Activated T-cell treated with anti-CD3 and anti-CD28 coated beads, Interleukin-2, amount 50 U/mL, for 72 hours (primary cell): ENCODE measurements around the gene C12orf54. TPM values are rescaled to one million over a fixed set of nuclear protein-coding genes. Genes with fewer than 3 reads are reported as not detected.
"Not testable (repeated sequence)": the region's sequence is repeated elsewhere in the genome, so short reads cannot be mapped to it uniquely, and the experiment has no call there.

Experiments
- ATAC-seq, 2 donors: fragments of 150-1000 bp; cut with Tn5 transposase; replicated peaks in 1 of 2; 2 replicates each; pipeline ENCODE4 v1.10.0; 2021; ENCODE audit warnings: moderate library complexity in 2 of 2, mild to moderate bottlenecking in 1 of 2
- DNase-seq, 2 donors: peaks; one replicate each; pipeline ENCODE4 v3.0.0; 2021 to 2022; ENCODE audit warnings: mixed read lengths in 1 of 2
- H3K27ac Mint-ChIP-seq: one replicate; pipeline ENCODE4 v1.8.0; 2022; ENCODE audit warnings: mild to moderate bottlenecking, moderate library complexity, mixed read lengths
- H3K27me3 Mint-ChIP-seq: one replicate; pipeline ENCODE4 v1.8.0; 2022; ENCODE audit warnings: low read depth, mixed read lengths
- H3K36me3 Mint-ChIP-seq, 2 donors: one replicate each; pipeline ENCODE4 v1.8.0; 2022; ENCODE audit warnings: mixed read lengths in 2 of 2, mild to moderate bottlenecking in 1 of 2; ENCODE audit not compliant: insufficient read depth in 2 of 2
- H3K4me1 Mint-ChIP-seq: one replicate; pipeline ENCODE4 v1.8.0; 2022; ENCODE audit warnings: low read depth, mixed read lengths
- H3K4me3 Mint-ChIP-seq, 2 donors: one replicate each; pipeline ENCODE4 v1.8.0; 2022; ENCODE audit warnings: mild to moderate bottlenecking in 2 of 2, mixed read lengths in 2 of 2, moderate library complexity in 2 of 2
- H3K9me3 Mint-ChIP-seq, 2 donors: one replicate each; pipeline ENCODE4 v1.8.0; 2022; ENCODE audit warnings: mixed read lengths in 2 of 2
- total RNA-seq, 2 donors: library from RNA; stranded (reverse); gene quantifications; one replicate each; pipeline ENCODE4 v1.2.3, GENCODE V29; 2022

Gene C12orf54
- under 1 TPM in 1 of 2 donors, not detected in 1; 0.77 TPM for total RNA-seq

DNA sequence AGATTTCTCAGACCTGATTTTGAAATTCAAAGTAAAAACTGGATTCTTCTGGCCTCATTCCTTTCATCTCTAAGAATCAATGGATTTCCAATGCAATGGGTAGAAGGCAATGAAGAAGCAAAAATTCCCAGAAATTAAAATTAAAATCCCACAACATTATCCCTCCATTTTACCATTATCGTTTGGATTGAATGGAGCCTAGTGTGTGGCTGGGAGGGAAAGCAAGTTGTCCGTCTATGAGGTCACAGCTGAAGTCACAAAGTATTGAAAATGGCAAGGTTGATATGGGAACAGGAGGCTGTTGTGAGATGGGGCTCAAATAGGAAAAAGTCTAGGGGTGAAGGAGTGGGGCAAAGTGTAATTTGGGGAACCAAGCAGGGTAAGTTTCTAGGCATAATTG is at the start of gene C12orf54:
TSS of gene C12orf54 (plus strand) at position 301 of the 400 bp plus-strand sequence. CDS start 799 bp downstream, outside the sequence.
- DNase-seq = no peak
- peaks cover 0 to 2% of the 10 kb centered on the region in 2 donors for H3K36me3 Mint-ChIP-seq
- H3K27ac Mint-ChIP-seq = no peak within 1 kb of the TSS
- peaks cover 8% of the 10 kb centered on the region for H3K27me3 Mint-ChIP-seq
- no peaks in the 10 kb centered on the region for H3K9me3 Mint-ChIP-seq
- ATAC-seq = no peak
- no peaks in the 10 kb centered on the region for H3K4me1 Mint-ChIP-seq
- H3K4me3 Mint-ChIP-seq = no peak within 1 kb of the TSS

DNA sequence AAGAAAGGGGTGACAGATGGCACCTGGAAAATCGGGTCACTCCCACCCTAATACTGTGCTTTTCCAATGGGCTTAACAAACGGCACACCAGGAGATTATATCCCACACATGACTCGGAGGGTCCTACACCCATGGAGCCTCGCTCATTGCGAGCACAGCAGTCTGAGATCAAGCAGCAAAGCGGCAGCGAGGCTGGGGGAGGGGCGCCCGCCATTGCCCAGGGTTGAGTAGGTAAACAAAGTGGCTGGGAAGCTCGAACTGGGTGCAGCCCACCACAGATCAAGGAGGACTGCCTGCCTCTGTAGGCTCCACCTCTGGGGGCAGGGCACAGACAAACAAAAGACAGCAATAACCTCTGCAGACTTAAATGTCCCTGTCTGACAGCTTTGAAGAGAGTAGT is 48.3 kb upstream of the C12orf54 start:
- not testable (repeated sequence) for H3K9me3 Mint-ChIP-seq, H3K27ac Mint-ChIP-seq, H3K27me3 Mint-ChIP-seq, H3K36me3 Mint-ChIP-seq, ATAC-seq, H3K4me1 Mint-ChIP-seq, H3K4me3 Mint-ChIP-seq, DNase-seq

DNA sequence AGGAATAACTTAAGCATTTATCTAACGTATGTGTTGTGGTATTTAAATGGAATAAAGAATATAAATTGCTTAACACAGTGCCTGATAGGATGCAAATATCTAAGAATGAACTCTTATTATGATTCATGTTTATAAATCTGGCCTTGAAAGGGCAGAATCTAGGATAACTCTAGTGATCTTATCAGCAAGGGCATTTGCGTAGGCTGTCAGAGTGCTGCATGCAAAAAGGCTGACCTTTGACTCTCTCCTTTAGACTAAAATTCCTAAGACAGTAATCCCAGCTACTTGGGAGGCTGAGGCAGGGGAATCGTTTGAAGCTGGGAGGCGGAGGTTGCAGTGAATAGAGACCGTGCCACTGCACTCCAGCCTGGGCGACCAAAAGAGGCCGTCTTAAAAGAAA is 41.2 kb upstream of the C12orf54 start:
- no peak for ATAC-seq
- Mint-ChIP-seq H3K36me3 (no peaks in the 10 kb centered on the region), H3K27me3 (no peaks in the 10 kb centered on the region), H3K4me1 (peaks cover 6% of the 10 kb centered on the region), H3K27ac (no peak overlapping the region), H3K4me3 (no peak overlapping the region), H3K9me3 (no peaks in the 10 kb centered on the region)
- no peak for DNase-seq

DNA sequence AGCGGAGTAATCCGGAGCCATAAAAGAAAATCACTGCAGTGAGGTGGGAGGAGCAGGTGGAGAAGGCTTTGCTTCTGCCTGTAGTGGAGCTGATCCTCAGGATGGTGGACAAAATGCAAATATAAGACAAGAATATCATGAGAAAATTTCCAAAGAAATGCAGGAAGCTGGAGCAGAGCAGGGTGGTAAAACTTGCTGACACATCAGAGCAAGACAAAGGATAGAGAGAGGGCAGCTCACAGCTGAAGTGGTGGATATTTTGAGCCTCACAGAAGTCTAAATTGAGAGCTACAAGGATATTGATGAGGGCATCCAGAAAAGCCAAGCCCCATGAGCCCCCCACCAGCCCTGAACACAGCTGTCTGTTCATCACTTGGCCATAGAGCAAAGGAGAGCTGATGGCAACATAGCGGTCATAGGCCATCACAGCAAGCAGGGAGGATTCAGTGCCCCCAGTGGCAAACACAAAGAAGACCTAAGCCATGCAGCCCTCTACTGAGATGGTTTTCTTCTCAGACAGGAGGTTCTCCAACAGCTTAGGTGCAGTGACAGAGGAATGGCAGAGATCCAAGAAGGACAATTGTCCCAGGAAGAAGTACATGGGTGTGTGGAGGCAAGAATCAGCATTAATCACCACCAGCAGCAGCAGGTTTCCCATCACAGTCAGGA is 40.0 kb upstream of the C12orf54 start:
- H3K27ac Mint-ChIP-seq = no peak overlapping the region

DNA sequence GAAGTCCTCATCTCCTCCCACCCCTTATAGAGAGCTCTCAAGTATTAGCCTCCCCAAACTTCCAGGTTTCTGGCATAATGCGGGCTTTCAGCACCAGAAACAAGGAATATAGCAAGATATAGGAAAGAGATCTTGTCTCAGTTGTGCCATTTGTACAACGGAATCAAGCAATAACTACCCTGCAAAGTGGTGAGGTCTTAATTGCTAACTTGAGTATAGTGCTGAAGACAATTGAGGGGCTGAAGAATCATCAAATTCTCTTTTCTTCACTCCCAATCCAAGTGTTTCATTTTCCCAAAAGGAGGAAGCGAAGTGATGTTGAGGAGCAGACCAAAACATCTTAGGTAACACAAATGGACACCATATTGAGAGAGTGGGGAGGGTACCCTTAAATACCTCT is 36.8 kb upstream of the C12orf54 start:
- Mint-ChIP-seq H3K4me3 (no peak overlapping the region), H3K27ac (no peak overlapping the region), H3K27me3 (peaks cover 7% of the 10 kb centered on the region), H3K36me3 (peaks cover 2 to 5% of the 10 kb centered on the region in 2 donors), H3K4me1 (peaks cover 9% of the 10 kb centered on the region), H3K9me3 (peaks cover 5 to 6% of the 10 kb centered on the region in 2 donors)
- DNase-seq = no peak
- ATAC-seq = no peak

More for the DNA sequence above, 40.0 kb upstream of the C12orf54 start:
- Mint-ChIP-seq H3K4me1 (peaks cover 9% of the 10 kb centered on the region), H3K36me3 (no peaks in the 10 kb centered on the region), H3K27me3 (no peaks in the 10 kb centered on the region), H3K9me3 (no peaks in the 10 kb centered on the region), H3K4me3 (no peak overlapping the region)
- ATAC-seq (no peak), DNase-seq (no peak)

- DNase-seq (no peak), ATAC-seq (no peak)
- peaks cover 9% of the 10 kb centered on the region for H3K27me3 Mint-ChIP-seq
- H3K4me3 Mint-ChIP-seq = no peak overlapping the region
- peaks cover 2 to 5% of the 10 kb centered on the region in 2 donors for H3K36me3 Mint-ChIP-seq
- H3K4me1 Mint-ChIP-seq = peaks cover 9% of the 10 kb centered on the region
- H3K9me3 Mint-ChIP-seq = peaks cover 5 to 6% of the 10 kb centered on the region in 2 donors
- H3K27ac Mint-ChIP-seq = no peak overlapping the region
These were observed 36.0 kb upstream of the C12orf54 start for GRCh38 chr12:48446161-48446776.

DNA sequence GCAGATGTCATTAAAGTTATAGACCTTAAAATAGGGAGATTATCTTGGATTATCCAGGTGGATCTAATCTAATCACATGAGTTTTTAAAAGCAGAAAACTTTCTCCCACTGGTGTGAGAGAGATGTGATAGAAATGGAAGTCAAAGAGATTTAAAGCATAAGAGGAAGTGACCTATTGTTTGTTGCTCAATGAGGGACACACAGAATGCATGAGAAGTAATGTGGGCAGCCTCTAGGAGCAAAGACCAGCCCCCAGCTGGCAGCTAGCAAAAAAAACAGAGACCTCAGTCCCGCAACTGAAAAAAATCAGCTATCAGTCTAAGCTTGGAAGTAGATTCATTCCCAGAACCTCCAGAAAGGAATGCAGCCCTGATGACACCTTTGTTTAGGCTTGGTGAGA is 34.5 kb upstream of the C12orf54 start:
- no peak for DNase-seq
- Mint-ChIP-seq H3K4me3 (no peak overlapping the region), H3K36me3 (peaks cover 2 to 5% of the 10 kb centered on the region in 2 donors), H3K27ac (no peak overlapping the region), H3K27me3 (peaks cover 9% of the 10 kb centered on the region), H3K9me3 (peaks cover 5 to 6% of the 10 kb centered on the region in 2 donors), H3K4me1 (peaks cover 9% of the 10 kb centered on the region)
- ATAC-seq = no peak

DNA sequence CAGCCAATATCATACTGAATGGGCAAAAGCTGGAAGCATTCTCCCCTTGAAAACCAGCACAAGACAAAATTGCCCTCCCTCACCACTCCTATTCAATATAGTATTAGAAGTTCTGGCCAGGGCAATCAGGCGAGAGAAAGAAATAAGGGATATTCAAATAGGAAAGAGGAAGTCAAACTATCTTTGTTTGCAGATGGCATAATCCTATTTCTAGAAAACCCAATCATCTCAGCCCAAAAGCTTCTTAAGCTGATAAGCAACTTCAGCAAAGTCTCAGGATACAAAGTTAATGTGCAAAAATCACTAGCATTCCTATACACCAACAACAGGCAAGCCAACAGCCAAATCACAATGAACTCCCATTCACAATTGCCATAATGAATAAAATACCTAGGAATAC is 30.9 kb upstream of the C12orf54 start:
- H3K9me3 Mint-ChIP-seq = peaks cover 5 to 6% of the 10 kb centered on the region in 2 donors
- peaks cover 9% of the 10 kb centered on the region for H3K27me3 Mint-ChIP-seq
- peaks cover 2 to 5% of the 10 kb centered on the region in 2 donors for H3K36me3 Mint-ChIP-seq
- no peak for ATAC-seq
- H3K4me1 Mint-ChIP-seq = no peaks in the 10 kb centered on the region
- no peak overlapping the region for H3K4me3 Mint-ChIP-seq
- no peak for DNase-seq
- H3K27ac Mint-ChIP-seq = no peak overlapping the region

GRCh38 chr12:48452961-48453360 is 29.3 kb upstream of the C12orf54 start:
- H3K4me3 Mint-ChIP-seq, DNase-seq, H3K27ac Mint-ChIP-seq, H3K9me3 Mint-ChIP-seq, ATAC-seq, H3K36me3 Mint-ChIP-seq, H3K4me1 Mint-ChIP-seq, H3K27me3 Mint-ChIP-seq: not testable (repeated sequence)

- Mint-ChIP-seq H3K9me3 (peaks cover 5 to 6% of the 10 kb centered on the region in 2 donors), H3K4me3 (no peak overlapping the region), H3K36me3 (peaks cover 2 to 5% of the 10 kb centered on the region in 2 donors), H3K27ac (no peak overlapping the region), H3K4me1 (no peaks in the 10 kb centered on the region), H3K27me3 (peaks cover 13% of the 10 kb centered on the region)
- DNase-seq (no peak), ATAC-seq (no peak)
These were observed 27.6 kb upstream of the C12orf54 start for GRCh38 chr12:48454667-48455066.

DNA sequence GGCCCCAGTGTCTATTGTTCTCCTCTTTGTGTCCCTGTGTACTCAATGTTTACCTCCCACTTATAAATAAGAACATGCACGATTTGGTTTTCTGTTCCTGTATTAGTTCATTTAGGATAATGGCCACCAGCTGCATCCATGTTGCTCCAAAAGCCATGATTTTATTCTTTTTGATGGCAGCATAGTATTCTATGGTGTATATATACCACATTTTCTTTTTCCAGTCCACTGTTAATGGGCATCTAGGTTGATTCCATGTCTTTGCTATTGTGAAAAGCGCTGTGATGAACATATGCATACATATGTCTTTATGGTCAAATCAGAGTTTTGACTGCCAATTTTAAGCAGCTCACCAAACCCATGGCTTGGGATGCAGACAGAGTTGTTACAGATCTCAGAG is 27.2 kb upstream of the C12orf54 start:
- DNase-seq (no peak), ATAC-seq (no peak)
- Mint-ChIP-seq H3K27ac (no peak overlapping the region), H3K4me3 (no peak overlapping the region), H3K9me3 (peaks cover 2 to 3% of the 10 kb centered on the region in 2 donors), H3K27me3 (peaks cover 11% of the 10 kb centered on the region), H3K36me3 (peaks cover 0 to 1% of the 10 kb centered on the region in 2 donors), H3K4me1 (no peaks in the 10 kb centered on the region)

- no peak overlapping the region for H3K4me3 Mint-ChIP-seq
- no peak for ATAC-seq
- no peaks in the 10 kb centered on the region for H3K36me3 Mint-ChIP-seq
- peaks cover 15% of the 10 kb centered on the region for H3K27me3 Mint-ChIP-seq
- H3K9me3 Mint-ChIP-seq = no peaks in the 10 kb centered on the region
- no peak overlapping the region for H3K27ac Mint-ChIP-seq
- no peaks in the 10 kb centered on the region for H3K4me1 Mint-ChIP-seq
- no peak for DNase-seq
These were observed 23.0 kb upstream of the C12orf54 start for GRCh38 chr12:48459259-48459658.

GRCh38 chr12:48469027-48469426 is 13.3 kb upstream of the C12orf54 start:
- H3K4me1 Mint-ChIP-seq, ATAC-seq, H3K27ac Mint-ChIP-seq, DNase-seq, H3K4me3 Mint-ChIP-seq: not testable (repeated sequence)
- peaks cover 15% of the 10 kb centered on the region for H3K27me3 Mint-ChIP-seq
- peaks cover 20% of the 10 kb centered on the region in 2 donors for H3K9me3 Mint-ChIP-seq
- peaks cover 19% of the 10 kb centered on the region in 2 donors for H3K36me3 Mint-ChIP-seq
